Caco-2 (cell line): Measurements from ENCODE around the gene CRYGD. TPM values are rescaled to one million over a fixed set of nuclear protein-coding genes. Genes with fewer than 3 reads are reported as not detected.

Source experiments
- BruUV-seq: library from RNA; stranded (reverse); fragments of 400-500 nt; replicated peaks from 2 replicates; lab custom pipeline; 2021; lab: Mats Ljungman, UMichigan
- CTCF ChIA-PET: fragments of 300-600 bp; sonication (Branson Sonifier 250); formaldehyde crosslinking; loops from one replicate; lab custom pipeline; 2022; ENCODE audit warnings: antibody characterized with exemption; lab: Charles Lee
- POLR2A ChIA-PET: fragments of 300-600 bp; sonication (Branson Sonifier 250); formaldehyde crosslinking; loops from one replicate; lab custom pipeline; 2022; ENCODE audit warnings: antibody characterized with exemption; lab: Charles Lee
- DNase-seq, 2 experiments: peaks; one replicate each; pipeline versions ENCODE4 v3.0.0 to v3.0.0-alpha.2; 2020 to 2022
- H3K27me3 ChIP-seq: replicated peaks from 2 replicates; pipeline ENCODE4 v1.6.0; 2011; ENCODE audit warnings: low read length; ENCODE audit not compliant: control insufficient read depth, insufficient read depth
- H3K36me3 ChIP-seq: 2 replicates; pipeline ENCODE4 v1.5.1; 2011; ENCODE audit warnings: low read length; ENCODE audit not compliant: control insufficient read depth, insufficient read depth
- H3K4me1 ChIP-seq: fragments of 250-450 bp; sonication (Bioruptor Pico); 2 replicates; pipeline ENCODE4 v1.5.1; 2020; ENCODE audit warnings: mild to moderate bottlenecking
- H3K4me3 ChIP-seq: 2 replicates; pipeline ENCODE4 v1.5.1; 2011; ENCODE audit warnings: low read depth, mild to moderate bottlenecking, control low read depth, low read length
- H3K9me3 ChIP-seq: fragments of 250-450 bp; sonication (Bioruptor Pico); 2 replicates; pipeline ENCODE4 v1.5.1; 2020; ENCODE audit warnings: mild to moderate bottlenecking, moderate library complexity
- H3K27ac Mint-ChIP-seq: one replicate; pipeline ENCODE4 v1.8.0; 2022; ENCODE audit warnings: mixed read lengths; ENCODE audit not compliant: unreplicated experiment
- H3K27me3 Mint-ChIP-seq: one replicate; pipeline ENCODE4 v1.8.0; 2022; ENCODE audit warnings: mixed read lengths; ENCODE audit not compliant: insufficient read depth, unreplicated experiment
- H3K36me3 Mint-ChIP-seq: one replicate; pipeline ENCODE4 v1.8.0; 2022; ENCODE audit warnings: mild to moderate bottlenecking, mixed read lengths; ENCODE audit not compliant: insufficient read depth, unreplicated experiment
- H3K4me1 Mint-ChIP-seq: one replicate; pipeline ENCODE4 v1.8.0; 2022; ENCODE audit warnings: low read depth, mixed read lengths; ENCODE audit not compliant: unreplicated experiment
- H3K4me3 Mint-ChIP-seq: one replicate; pipeline ENCODE4 v1.8.0; 2022; ENCODE audit warnings: mild to moderate bottlenecking, moderate library complexity, mixed read lengths; ENCODE audit not compliant: unreplicated experiment
- H3K9me3 Mint-ChIP-seq: one replicate; pipeline ENCODE4 v1.8.0; 2022; ENCODE audit warnings: mixed read lengths; ENCODE audit not compliant: unreplicated experiment
- CTCF ChIP-seq, 2 experiments: fragments of 200-600 bp in 1 of 2; IDR thresholded peaks; 1 replicate in 1 of 2; 2 replicates in 1 of 2; pipeline versions ENCODE4 v1.5.1 to v1.8.0; 2011 to 2022; ENCODE audit warnings: antibody characterized with exemption in 1 of 2, control low read depth in 1 of 2, inconsistent platforms in 1 of 2, low read depth in 1 of 2, low read length in 1 of 2, mild to moderate bottlenecking in 1 of 2, moderate library complexity in 1 of 2; ENCODE audit not compliant: insufficient read depth in 1 of 2, severe bottlenecking in 1 of 2, unreplicated experiment in 1 of 2
- intact Hi-C: fragments of 100-400 bp; cut with micrococcal nuclease; formaldehyde crosslinking; loops from one replicate; pipeline ENCODE4 v1.10.0; 2022; ENCODE audit not compliant: unreplicated experiment
- total RNA-seq: library from RNA; stranded (reverse); gene quantifications from 2 replicates; pipeline ENCODE4 v1.2.3, GENCODE V29; 2022

Gene CRYGD
- total RNA-seq, 1 experiment from 2014 or later, result not detected

GRCh38 chr2:208096080-208096479 is 28.2 kb downstream of the CRYGD start:
- BruUV-seq, result no TSS peak
- ChIA-PET CTCF (interaction anchor here (0.7 kb wide), 1 partner anchor 159 kb away, joined by 3 read pairs; the partner anchor contains the start of gene IDH1), POLR2A (interaction anchor here (0.6 kb wide), 1 partner anchor 168 kb away, joined by 4 read pairs; no protein-coding TSS in a partner anchor)
- intact Hi-C loops, result no loop called here
- Histone ChIP-seq H3K27me3 (no peaks in the 10 kb centered on the region), H3K9me3 (no peaks in the 10 kb centered on the region), H3K36me3 (no peaks in the 10 kb centered on the region), H3K4me3 (no peak overlapping the region), H3K4me1 (peaks cover 16% of the 10 kb centered on the region)
- Mint-ChIP-seq H3K9me3 (no peaks in the 10 kb centered on the region), H3K4me1 (peaks cover 16% of the 10 kb centered on the region), H3K4me3 (no peak overlapping the region), H3K27ac (no peak overlapping the region), H3K36me3 (no peaks in the 10 kb centered on the region), H3K27me3 (no peaks in the 10 kb centered on the region)
- no peak for DNase-seq
- TF ChIP-seq CTCF (IDR thresholded peaks at IDR 0.05; ENCODE audit: insufficient read depth in 1 of 2, low read depth in 1 of 2, low read length in 1 of 2, severe bottlenecking in 1 of 2, unreplicated experiment in 1 of 2), result no peak

GRCh38 chr2:208093128-208093527 is 31.2 kb downstream of the CRYGD start:
- ChIA-PET CTCF (no interaction called here), POLR2A (no interaction called here)
- H3K9me3 ChIP-seq, result no peaks in the 10 kb centered on the region
- no peaks in the 10 kb centered on the region for H3K36me3 Mint-ChIP-seq
- H3K4me3 ChIP-seq, result no peak overlapping the region
- H3K36me3 ChIP-seq, result no peaks in the 10 kb centered on the region
- BruUV-seq, result no TSS peak
- no peak overlapping the region for H3K4me3 Mint-ChIP-seq
- intact Hi-C loops, result no loop called here
- no peak overlapping the region for H3K27ac Mint-ChIP-seq
- H3K4me1 ChIP-seq, result peaks cover 16% of the 10 kb centered on the region
- no peaks in the 10 kb centered on the region for H3K27me3 ChIP-seq
- no peak for DNase-seq
- no peak for TF ChIP-seq CTCF (IDR thresholded peaks at IDR 0.05; ENCODE audit: insufficient read depth in 1 of 2, low read depth in 1 of 2, low read length in 1 of 2, severe bottlenecking in 1 of 2, unreplicated experiment in 1 of 2)
- peaks cover 12% of the 10 kb centered on the region for H3K4me1 Mint-ChIP-seq
- H3K9me3 Mint-ChIP-seq, result no peaks in the 10 kb centered on the region
- H3K27me3 Mint-ChIP-seq, result no peaks in the 10 kb centered on the region

- POLR2A ChIA-PET, result no interaction called here
Measured at GRCh38 chr2:208092093-208092832, 32.1 kb downstream of the CRYGD start.

More at GRCh38 chr2:208092093-208092832, 32.1 kb downstream of the CRYGD start:
- Mint-ChIP-seq H3K27me3 (no peaks in the 10 kb centered on the region), H3K27ac (no peak overlapping the region), H3K9me3 (no peaks in the 10 kb centered on the region), H3K4me3 (no peak overlapping the region), H3K36me3 (no peaks in the 10 kb centered on the region), H3K4me1 (peaks cover 12% of the 10 kb centered on the region)
- peaks cover 16% of the 10 kb centered on the region for H3K4me1 ChIP-seq
- intact Hi-C loops, result no loop called here
- peak in 1 of 2 experiments; percentile 8 for DNase-seq
- no peaks in the 10 kb centered on the region for H3K36me3 ChIP-seq
- H3K27me3 ChIP-seq, result no peaks in the 10 kb centered on the region
- H3K9me3 ChIP-seq, result no peaks in the 10 kb centered on the region
- CTCF ChIA-PET, result interaction anchor here (1.0 kb wide), 1 partner anchor 162 kb away, joined by 3 read pairs; the partner anchor contains the start of gene IDH1
- no peak for TF ChIP-seq CTCF (IDR thresholded peaks at IDR 0.05; ENCODE audit: insufficient read depth in 1 of 2, low read depth in 1 of 2, low read length in 1 of 2, severe bottlenecking in 1 of 2, unreplicated experiment in 1 of 2)
- BruUV-seq, result no TSS peak
- H3K4me3 ChIP-seq, result no peak overlapping the region
